Measurements from ENCODE around the gene CDC42. TPM values are rescaled to one million over a fixed set of nuclear protein-coding genes. Genes with fewer than 3 reads are reported as not detected.

CDC42 gene
- total RNA-seq, 4 donors from 2014 or later: 177 to 243 (median 204) TPM

GRCh38 chr1:22122273-22123070 lies 70.0 kb downstream of the CDC42 start:
- DNase-seq (ENCODE audit: extremely low spot score): no peak
- Histone ChIP-seq H3K4me3 (no peak overlapping the region), H3K27me3 (no peaks in the 10 kb centered on the region), H3K4me1 (peaks cover 0 to 8% (median 7%) of the 10 kb centered on the region in 4 donors), H3K27ac (replicated peaks in 1 of 4) (no peak overlapping the region), H3K9me3 (no peaks in the 10 kb centered on the region), H3K36me3 (peaks cover 0 to 26% (median 23%) of the 10 kb centered on the region in 4 donors)
- WGBS: 91% methylated on average over 13 of the region's 21 CpGs
- intact Hi-C loops (cut with DNase I): no loop called here
- no peak for TF ChIP-seq POLR2A (IDR thresholded peaks at IDR 0.05; ENCODE audit: low read depth)
- TF ChIP-seq CTCF (IDR thresholded peaks at IDR 0.05): no peak
- no peak for TF ChIP-seq POLR2AphosphoS5 (IDR thresholded peaks at IDR 0.05)
- TF ChIP-seq EP300 (IDR thresholded peaks at IDR 0.05): no peak

GRCh38 chr1:22123071-22123390 lies 70.5 kb downstream of the CDC42 start:
- no peak overlapping the region for H3K27ac ChIP-seq (replicated peaks in 1 of 4)
- intact Hi-C loops (cut with DNase I): no loop called here

GRCh38 chr1:22123901-22124404 lies 71.4 kb downstream of the CDC42 start:
- DNase-seq (ENCODE audit: extremely low spot score): no peak
- intact Hi-C loops (cut with DNase I): no loop called here
- Histone ChIP-seq H3K27ac (replicated peaks in 1 of 4) (no peak overlapping the region), H3K4me3 (no peak overlapping the region), H3K36me3 (peaks cover 0 to 17% (median 16%) of the 10 kb centered on the region in 4 donors), H3K27me3 (no peaks in the 10 kb centered on the region), H3K4me1 (no peaks in the 10 kb centered on the region), H3K9me3 (no peaks in the 10 kb centered on the region)
- WGBS: 91% methylated on average over 9 of the region's 9 CpGs
- TF ChIP-seq POLR2AphosphoS5 (IDR thresholded peaks at IDR 0.05): no peak
- TF ChIP-seq CTCF (IDR thresholded peaks at IDR 0.05): no peak
- no peak for TF ChIP-seq POLR2A (IDR thresholded peaks at IDR 0.05; ENCODE audit: low read depth)
- no peak for TF ChIP-seq EP300 (IDR thresholded peaks at IDR 0.05)

More at GRCh38 chr1:22123071-22123390, 70.5 kb downstream of the CDC42 start:
- no peak for DNase-seq (ENCODE audit: extremely low spot score)
- no peak overlapping the region for H3K4me3 ChIP-seq
- H3K4me1 ChIP-seq: peaks cover 0 to 2% (median 1%) of the 10 kb centered on the region in 4 donors
- H3K36me3 ChIP-seq: peaks cover 0 to 24% (median 23%) of the 10 kb centered on the region in 4 donors
- no peaks in the 10 kb centered on the region for H3K9me3 ChIP-seq
- TF ChIP-seq CTCF (IDR thresholded peaks at IDR 0.05) (no peak), POLR2A (IDR thresholded peaks at IDR 0.05; ENCODE audit: low read depth) (no peak), EP300 (IDR thresholded peaks at IDR 0.05) (no peak), POLR2AphosphoS5 (IDR thresholded peaks at IDR 0.05) (no peak)
- WGBS: 81% methylated on average over 3 of the region's 8 CpGs
- H3K27me3 ChIP-seq: no peaks in the 10 kb centered on the region

- Histone ChIP-seq H3K27me3 (no peaks in the 10 kb centered on the region), H3K36me3 (peaks cover 0 to 11% (median 9%) of the 10 kb centered on the region in 4 donors), H3K4me3 (no peak overlapping the region), H3K27ac (replicated peaks in 1 of 4) (no peak overlapping the region), H3K4me1 (no peaks in the 10 kb centered on the region), H3K9me3 (no peaks in the 10 kb centered on the region)
- DNase-seq (ENCODE audit: extremely low spot score): no peak
- TF ChIP-seq CTCF (IDR thresholded peaks at IDR 0.05): no peak
- TF ChIP-seq POLR2AphosphoS5 (IDR thresholded peaks at IDR 0.05): no peak
- no peak for TF ChIP-seq EP300 (IDR thresholded peaks at IDR 0.05)
- no peak for TF ChIP-seq POLR2A (IDR thresholded peaks at IDR 0.05; ENCODE audit: low read depth)
- 97% methylated on average over 8 of the region's 8 CpGs for WGBS
- intact Hi-C loops (cut with DNase I): no loop called here
Observed at GRCh38 chr1:22124592-22125229, 72.2 kb downstream of the CDC42 start.
